Ishikawa (cell line): ENCODE data around the gene BSG.

Experiments used
- CREB1 ChIP-seq: IDR thresholded peaks from 2 replicates; pipeline ENCODE4 v1.6.1; 2012; ENCODE audit warnings: low read depth
- EGR1 ChIP-seq: IDR thresholded peaks from 2 replicates; pipeline ENCODE4 v1.6.1; 2012
- EP300 ChIP-seq: IDR thresholded peaks from 2 replicates; pipeline ENCODE4 v1.6.1; 2012; ENCODE audit warnings: borderline replicate concordance
- YY1 ChIP-seq: IDR thresholded peaks from 2 replicates; pipeline ENCODE4 v1.6.1; 2012; ENCODE audit warnings: low read depth

DNA sequence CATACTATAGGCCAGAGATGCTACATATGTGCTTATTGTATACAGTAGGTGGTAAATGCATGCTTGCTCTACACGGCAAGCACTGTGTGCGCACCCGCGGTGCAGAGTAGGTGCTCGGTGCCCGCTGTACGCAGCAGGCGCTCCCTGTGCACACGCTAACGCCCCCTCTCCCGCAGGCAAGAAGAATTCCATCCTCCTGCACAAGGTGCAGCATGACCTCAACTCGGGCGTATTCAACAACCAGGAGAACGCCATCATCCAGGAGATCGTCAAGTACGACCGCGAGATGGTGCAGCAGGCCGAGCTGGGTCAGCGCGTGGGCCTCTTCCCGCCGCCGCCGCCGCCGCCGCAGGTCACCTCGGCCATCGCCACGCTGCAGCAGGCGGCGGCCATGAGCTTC lies 43.2 kb downstream of the BSG start:
- TF ChIP-seq YY1 (no peak), EP300 (no peak), EGR1 (no peak), CREB1 (no peak)
